GM21515 (cell line): Measurements from ENCODE around the gene CMIP.
"Not testable (repeated sequence)": the region's sequence is repeated elsewhere in the genome, so short reads cannot be mapped to it uniquely, and the experiment has no call there.

ENCODE experiments used
- ATAC-seq: cut with Tn5 transposase; IDR thresholded peaks from one replicate; pipeline ENCODE4 v1.9.1; 2021; ENCODE audit not compliant: unreplicated experiment

Gene CMIP

DNA sequence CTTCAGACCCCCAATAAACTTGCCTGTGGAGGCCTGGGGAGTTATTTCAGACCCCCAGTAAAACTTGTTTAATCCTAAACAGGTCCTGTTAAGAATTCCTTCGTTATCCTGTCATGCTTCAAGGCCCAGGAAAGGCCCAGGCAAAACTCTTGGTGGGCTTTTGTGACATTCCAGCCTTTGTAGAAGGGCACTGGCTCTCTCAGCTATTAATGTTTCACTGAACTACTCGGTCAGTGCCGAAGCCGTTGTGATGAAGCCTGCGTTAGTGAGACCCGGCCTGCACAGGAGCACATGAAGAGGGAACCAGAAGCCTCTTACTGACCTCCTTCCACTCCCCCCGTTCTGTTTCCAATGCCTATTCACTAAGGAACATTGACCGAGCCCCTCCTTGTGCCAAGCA is 287.0 kb downstream of the CMIP start:
- ATAC-seq: no peak

DNA sequence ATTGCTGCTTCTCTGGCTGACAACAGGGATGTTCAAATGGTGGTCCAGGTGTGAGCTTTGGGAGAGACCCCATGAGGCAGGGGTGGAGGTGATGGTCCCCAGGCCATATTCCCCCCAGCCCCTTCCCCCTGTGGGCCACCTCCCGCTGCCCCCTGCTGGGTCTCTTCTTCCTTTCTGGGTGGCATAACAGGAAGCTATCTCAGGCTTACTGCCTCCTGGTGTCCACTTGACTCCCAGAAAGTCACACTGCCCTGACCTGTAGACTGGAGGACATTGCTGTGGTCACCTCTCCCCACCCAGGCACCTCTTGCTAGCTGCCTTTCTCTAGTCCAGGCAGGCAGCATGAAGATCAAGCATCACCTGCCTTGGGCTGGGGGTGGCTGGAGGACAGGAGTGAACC is 288.1 kb downstream of the CMIP start:
- ATAC-seq: no peak

DNA sequence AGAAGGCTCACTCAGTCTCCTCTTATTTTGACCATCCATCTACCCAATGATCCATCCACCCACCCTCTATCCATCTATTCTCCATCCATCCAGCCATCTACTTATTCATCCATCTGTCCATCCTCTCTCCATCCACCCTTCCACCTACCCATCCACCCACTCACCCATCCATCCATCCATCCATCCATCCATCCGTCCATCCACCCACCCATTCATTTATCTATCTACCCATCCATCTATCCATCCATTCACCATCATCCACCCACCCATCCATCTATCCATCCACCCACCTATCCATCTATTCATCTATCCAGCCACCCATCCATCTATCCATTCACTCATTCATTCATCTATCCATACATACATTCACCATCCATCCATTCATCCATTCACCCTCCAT is 288.7 kb downstream of the CMIP start:
- ATAC-seq: no peak

DNA sequence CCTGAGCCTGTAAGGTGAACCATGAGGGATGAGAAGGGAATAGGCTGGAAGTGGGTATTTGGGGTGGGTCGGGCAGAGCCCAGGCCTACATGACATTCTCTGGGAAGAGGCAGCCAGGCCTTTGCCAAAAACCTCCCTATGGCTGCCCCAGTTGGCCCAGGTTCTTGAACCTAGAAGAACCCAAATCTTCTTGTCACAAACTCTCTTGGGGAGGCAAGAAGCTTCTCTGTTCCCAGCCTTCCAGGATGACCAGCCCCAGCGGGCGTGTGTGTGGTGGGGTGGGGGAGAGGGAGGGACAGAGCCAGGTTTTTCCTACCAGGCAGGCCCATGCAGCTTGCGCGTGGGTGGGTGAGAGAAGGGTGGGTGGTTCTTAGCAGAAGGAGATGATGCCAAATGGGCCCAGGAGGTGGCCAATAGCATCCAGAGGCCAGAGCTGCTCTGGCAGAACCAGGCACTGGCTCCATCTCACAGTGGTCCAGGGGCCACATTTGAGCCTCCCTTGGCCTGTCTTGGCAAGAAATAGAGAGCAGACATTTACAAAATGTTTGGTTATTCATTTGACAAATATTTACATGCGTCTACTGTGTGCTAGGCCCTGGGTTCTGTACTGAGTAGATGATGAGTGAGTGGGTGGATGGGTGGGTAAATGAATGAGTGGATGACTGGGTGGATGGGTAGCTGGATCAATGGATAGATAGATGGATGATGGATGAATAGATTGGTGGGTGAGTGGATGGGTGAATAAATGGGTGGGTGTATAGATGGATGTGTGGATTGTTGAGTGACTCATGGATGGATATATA is 290.2 kb downstream of the CMIP start:
- ATAC-seq: no peak

DNA sequence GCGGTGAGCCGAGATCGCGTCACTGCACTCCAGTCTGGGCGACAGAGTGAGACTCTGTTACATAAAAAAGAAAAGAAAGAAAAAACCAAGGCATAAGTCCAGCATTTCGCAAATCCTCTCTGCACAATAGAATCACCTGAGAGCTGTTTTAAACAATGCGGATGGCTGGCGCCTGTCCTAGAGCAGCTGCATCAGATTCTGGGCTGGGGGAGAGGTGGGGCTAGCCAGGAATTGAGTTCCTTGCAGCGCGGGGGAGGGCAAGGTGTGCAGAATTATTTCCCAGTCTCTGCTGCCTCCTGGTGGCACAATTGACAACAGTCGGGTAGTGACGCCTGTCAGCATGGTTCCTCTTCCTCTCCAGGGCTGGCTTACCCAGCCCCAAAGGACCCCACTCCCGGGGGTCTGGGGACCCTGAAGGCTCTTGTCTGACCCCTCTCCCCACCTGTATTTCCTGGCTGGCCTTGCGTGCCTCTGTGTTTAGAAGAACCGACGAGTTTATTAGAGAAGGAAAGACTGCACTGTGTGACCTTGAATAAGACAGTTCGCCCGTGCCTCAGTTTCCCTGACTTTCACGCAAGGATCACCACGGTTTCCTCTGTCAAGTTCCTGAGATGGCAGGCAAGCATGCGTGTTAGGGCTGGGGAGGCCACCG is 293.4 kb downstream of the CMIP start:
- ATAC-seq: peak; percentile 60

DNA sequence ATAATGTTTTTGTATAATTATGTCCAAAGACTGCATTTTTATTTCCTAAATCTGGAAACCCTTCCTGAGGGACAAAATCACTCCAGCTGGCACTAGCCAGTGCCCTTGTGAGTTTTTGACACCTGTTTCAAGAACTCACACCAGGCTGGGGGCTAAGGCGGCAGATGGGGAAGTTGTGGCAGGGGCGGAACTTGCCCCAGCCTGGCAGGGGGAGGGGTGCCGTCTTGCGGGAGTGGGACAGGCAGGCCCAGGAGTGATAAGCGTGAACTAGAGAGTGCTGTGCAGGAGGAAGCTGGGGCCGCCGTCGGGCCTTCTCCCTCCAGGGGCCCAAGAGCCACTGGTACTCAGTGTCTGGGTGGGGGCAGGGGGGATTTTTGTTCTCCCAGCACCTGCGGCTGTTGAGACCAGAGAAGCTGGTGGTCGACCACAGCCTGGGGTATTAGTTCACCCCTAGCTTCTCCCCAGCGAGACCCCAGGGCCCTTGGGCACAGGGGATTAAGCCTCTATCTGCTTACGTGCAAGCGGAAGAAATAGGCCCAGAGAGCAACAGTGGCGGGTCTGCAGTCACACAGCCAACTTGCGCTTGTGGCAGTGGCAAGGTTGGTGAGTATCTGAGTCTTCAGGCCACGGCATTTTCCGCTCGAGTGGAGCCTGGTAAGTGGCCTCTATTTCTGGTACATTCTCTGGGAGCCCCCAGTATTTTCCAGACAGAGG is 294.3 kb downstream of the CMIP start:
- ATAC-seq: peak; percentile 37

DNA sequence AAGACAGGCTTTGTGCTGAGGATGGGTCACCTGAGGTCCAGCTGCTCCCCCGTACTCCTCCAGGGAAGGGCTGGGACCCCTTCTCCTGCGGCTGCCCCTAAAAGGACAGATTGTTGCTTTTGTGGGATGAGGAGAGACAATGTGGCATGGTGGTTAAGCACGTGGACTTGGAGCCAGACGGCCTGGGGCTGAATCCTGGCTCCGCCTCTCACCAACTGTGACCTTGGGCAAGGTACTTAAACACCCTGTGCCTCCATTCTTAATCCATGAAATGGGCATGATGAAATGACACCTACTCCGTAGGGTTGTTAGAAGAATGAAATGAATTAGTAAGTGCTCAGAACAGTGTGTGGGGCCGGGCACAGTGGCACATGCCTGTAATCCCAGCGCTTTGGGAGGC is 294.9 kb downstream of the CMIP start:
- ATAC-seq: no peak

DNA sequence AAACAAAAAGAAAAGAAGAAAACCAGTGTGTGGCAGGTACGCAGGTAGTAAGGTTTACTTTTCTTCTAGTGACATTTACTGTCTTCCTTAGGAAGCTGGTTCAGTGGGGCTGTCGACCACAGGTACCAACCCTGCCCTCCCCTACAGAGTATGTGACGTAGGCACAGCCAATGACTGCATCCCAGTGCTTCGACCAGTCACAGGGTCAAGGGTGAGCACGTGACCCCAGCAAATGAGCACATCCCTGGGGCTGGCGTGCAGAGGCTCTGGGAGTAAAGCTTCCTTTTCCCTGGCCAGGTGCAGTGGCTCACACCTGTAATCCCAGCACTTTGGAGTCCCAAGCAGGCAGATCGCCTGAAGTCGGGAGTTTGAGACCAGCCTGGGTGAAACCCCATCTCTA is 295.6 kb downstream of the CMIP start:
- peak; percentile 70 for ATAC-seq

DNA sequence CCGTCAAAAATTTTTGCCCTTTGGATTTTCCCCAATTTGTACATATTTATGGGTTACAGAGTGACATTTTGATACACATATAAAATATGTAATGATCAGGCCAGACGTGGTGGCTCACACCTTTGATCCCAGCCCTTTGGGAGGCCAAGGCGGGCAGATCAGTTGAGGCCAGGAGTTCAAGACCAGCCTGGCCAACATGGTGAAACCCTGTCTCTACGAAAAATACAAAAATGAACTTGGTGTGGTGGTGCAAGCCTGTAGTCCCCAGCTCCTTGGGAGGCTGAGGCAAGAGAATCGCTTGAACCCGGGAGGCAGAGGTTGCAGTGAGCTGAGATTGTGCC is 296.8 kb downstream of the CMIP start:
- ATAC-seq: not testable (repeated sequence)

DNA sequence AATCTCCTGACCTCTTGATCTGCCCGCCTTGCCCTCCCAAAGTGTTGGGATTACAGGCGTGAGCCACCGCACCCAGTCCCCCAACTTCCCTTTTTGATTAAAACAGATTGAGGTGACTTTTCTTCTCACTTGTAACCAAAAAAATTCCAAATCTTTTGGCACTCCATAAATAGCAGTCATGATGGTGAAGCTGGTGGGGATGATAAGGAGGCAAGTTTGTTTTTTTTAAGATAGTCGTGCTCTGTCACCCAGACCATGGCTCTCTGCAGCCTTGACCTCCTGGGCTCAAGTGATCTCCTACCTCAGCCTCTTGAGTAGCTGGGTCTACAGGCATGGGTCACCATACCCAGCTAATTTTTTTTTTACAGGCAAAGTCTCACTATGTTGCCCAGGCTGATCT is 299.8 kb downstream of the CMIP start:
- ATAC-seq: no peak

DNA sequence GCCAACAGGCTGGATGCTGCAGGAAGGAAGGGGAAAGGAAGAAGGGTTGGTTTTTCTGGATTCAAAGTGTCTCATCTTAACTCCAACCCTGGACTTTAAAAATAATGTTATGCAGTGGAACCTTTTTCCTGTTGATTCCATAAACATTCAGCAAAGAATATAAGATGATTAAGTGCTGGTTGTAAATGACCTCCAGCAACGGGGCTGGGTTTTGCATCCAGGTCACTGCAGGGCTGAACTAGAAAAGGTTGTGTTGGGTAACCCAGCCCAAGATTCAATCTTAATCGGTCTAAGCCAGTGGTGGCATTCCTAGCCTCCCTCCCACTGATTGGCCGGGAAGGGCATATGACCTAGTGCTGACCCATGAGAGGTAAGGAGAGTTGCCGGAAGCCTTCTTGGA is 300.3 kb downstream of the CMIP start:
- ATAC-seq: no peak

DNA sequence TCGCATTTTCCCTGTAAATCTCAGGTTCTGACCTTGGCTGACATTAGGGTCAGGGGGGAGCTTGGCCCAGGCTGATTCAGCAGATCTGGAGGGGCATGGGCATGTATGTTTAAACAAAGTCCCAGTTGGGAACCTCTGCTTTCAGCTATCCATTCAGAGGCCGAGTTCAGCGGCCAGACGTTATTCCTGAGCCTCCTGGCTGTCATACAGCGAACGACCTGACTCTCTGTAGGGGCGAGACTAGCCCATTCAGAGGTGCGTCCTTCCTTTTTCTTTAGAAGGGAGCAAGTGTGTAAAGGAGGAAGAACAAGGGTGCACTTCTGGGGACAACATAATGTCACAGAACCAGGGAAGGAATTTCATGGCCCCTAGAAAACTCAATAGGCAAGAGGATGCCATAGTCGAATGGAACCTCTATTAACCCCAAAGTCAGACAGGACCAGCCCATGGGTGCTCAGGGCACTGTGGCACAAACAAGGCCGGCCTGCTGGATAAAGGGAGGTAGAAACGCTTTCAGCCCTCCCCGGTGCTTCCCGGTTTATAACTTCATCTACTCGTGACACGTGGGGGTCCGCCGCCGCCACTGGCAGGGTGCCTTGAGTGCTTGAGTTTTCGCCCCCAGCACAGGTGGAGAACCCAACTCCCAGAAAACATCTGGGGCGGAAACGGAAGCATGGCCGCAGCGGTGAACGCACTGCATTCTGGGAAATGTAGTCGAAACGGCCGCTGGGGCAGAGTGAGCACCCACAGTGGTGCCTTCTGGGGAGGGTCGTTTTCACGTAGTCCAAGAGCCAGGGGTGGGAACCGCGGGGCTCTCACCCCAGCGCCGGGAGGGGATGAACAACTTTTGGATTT is 301.3 kb downstream of the CMIP start:
- peak; percentile 69 for ATAC-seq

DNA sequence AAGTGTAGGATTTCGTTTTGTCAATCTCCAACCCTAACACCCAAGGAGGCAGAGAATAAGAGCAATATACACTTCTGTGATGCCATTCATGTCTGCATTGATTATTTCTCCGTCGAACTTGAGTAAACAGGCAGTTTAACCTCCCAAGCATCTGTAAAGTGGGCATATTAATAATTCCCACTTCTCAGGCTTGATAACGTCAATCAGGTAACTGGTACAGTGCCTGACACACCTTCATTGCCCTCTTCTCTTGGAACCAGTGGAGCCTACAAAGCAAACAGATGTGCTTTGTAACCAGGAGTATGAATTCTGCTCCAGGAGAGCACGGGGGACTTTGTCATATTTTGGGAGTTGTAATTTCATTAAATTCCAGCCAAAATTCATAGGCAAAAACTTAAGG is 302.0 kb downstream of the CMIP start:
- no peak for ATAC-seq

DNA sequence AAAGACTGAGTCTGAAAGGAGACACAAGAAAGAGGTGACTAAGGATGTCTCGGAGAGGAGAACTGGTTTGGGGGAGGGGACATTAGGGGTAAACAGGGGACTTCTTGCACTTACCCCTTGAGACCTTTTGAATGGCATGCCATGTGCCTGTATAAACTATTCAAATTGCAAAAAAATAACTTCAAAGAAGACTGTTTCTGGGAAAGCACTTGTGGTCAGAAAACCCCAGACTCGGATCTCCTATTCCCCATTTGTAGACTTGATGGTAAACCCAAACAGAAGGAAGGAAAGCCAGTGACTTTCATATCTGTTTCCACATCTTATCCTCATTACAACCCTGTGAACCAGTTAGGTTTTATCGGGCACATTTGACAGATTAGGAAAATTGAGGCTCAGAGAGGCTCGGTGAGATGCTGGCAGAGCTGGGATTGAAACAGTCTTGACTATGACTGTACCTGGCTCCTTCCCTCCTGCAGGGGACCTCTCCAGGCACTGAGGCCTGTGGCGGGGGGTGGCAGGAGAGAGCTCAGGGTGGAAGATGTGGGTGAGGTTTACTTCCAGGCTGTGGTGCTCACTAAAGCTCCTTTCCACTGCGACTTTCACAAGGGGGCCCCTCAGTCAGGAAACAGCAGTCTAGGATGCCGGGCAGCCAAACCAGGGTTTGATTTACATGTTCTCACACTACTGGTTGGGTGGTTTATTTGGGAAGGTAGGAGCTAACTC is 304.0 kb downstream of the CMIP start:
- no peak for ATAC-seq

DNA sequence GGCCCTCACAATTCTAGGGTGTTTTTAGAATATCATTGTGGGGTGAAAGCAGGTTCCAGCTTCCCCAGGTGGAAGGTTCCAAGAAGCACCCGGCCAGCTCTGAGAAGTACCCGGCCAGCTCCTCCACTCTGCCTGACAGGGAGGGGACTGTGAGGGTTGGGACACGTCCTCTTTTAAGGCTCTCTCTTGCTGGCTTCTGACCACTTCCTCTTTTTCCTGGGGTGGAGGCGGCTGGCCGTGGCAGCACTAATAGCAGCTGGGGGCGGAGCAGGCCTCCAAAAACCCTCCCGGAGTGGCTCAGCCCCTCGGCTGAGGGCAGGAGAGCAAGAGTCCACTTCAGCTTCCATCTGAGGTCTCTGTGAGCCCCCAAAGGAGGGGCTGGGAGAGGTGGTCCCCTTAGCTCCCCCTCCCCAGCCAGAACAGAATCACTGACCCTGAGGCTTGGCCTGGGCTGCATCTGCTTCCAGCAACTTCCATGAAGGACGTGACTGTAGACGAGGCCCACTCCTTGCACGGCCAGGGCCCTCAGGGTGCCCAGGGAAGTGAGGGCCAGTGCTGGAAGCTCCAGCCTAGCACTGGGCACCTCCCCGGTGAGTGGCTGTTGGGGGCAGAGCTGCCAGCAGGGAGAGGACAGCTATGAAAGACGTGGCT is 307.7 kb downstream of the CMIP start:
- peak; percentile 78 for ATAC-seq

DNA sequence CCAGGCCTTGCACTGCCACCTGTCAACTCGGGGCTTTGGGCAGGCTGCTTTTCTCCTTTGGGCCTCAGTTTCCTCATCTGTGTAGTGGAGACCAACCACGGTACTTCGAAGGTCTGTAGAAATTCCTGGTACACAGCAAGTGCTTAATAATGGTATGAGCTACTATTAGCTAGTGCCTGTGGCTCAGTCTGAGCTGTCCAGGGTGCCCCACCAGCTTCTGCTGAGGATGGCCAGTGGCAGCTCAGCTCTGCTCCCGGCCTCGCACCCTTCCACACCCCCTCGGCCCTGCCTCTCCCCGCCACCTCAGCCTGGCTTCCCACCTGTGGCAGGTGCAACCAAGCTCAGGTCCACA is 308.2 kb downstream of the CMIP start:
- no peak for ATAC-seq

DNA sequence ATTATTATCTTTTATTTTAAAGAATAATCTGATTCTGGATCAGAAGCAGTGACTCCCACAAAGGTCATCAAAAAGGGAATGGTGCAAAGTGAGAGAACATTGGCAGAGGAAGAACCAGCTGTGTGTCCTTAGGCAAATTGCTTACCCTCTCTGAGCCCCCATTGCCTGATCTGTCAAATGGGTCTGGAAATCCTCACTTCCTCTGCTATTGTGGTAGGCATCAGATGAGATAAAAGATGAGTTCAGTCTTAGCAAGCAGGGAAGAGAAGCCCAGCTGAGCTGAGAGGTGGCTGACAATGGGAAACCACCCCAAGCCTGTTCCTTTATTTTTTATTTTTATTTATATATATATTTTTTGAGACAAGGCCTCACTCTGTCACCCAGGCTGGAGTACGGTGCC is 310.2 kb downstream of the CMIP start:
- no peak for ATAC-seq

DNA sequence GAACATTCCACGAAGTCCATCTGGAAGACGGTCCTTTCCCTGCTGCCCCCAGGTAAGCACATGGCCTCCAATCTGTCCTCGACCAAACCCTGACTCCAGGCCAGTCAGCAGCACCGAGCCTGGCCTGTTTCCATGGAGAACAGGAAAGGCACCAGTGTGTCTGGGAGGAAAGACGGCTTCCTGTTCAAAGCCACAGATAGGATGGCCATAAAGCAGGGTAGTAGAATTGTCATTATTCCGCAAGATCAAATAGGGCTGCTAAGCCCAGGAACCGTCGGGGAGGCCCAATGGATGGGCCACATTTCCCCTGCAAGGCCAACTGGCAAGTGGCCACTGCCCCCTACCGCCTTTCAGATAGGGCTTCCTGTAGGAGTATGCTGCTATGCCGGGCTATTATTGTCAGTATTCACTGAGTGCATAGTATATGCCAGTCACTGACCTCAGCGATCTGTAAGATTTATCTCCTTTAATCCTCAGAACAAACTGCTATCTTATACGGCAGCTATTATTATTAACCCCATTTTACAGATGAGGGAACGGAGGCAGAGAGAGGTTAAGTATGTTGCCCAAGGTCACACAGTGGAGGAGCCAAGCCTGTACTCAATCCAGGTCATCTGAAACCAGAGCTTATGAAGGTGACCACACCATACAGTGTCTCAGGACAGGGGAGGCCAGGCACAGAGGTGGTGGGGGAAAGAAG is 311.5 kb downstream of the CMIP start:
- no peak for ATAC-seq

DNA sequence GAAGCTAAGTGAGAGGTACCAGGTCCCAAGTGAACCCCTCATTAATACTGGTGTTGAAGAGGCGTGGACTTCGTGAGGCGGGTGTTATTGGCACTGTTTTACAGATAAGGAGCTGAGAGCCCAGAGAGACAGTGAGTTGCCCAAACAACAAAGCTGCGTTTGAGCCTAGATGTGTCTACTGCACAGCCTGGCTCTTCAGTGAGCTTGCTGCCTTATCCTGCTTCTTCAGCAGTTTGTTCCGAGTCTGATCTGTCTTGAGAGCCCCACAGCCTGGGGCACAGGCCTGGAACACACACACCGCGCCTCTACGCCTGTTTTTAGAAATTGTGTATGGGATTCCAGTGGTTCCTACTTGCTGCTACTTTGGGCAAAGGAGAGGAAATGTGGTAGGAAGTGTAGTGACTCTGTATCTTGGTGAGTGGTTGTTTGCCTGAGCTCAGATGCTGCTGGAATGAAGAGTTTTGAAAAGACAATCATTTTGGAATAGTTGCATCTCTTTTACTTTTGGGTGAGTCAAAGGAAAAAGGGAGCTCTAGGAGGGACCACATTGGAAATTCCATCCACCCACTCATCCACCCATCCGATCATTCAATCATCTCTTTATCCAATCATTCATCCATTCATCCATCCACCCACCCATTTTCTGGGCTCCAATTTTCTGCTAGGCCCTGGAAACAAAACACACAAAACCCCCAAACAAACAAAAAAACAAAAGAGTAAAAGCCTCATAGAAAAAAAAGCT is 312.2 kb downstream of the CMIP start:
- no peak for ATAC-seq
